ENCODE results near the gene GLTP. TPM values are rescaled to one million over a fixed set of nuclear protein-coding genes. Genes with fewer than 3 reads are reported as not detected.

The GLTP gene
- total RNA-seq, 2 donors from 2014 or later: 15.2 to 20.9 TPM

DNA sequence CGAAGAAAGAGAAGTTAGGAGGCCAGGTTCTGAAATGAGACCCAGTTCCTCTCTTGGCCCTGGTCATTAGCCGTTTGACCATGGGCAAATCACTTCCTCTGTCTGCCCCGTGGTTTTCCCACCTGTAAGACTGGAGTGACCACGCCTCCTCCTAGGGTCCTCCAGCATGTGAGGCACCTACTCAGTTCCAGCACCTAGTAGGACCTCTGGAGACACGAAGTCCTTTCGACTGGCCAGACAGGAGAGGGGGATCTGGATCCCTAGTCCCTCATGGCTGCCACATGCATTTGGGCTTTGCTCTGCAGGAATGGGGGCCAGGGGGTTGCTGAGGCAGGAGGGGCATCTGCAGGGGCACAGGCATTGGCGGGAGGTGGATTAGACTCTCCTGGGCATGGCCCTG is 63.5 kb downstream of the GLTP start:
- Histone ChIP-seq H3K4me3 (ENCODE audit: low read length) (no peak overlapping the region), H3K4me1 (ENCODE audit: control insufficient read depth, insufficient read depth, low read length) (no peaks in the 10 kb centered on the region), H3K27ac (ENCODE audit: low read depth, low read length) (no peak overlapping the region), H3K9me3 (ENCODE audit: control insufficient read depth, low read length) (no peaks in the 10 kb centered on the region), H3K9ac (ENCODE audit: extremely low read depth, low read length, poor library complexity, severe bottlenecking) (no peak overlapping the region), H3K27me3 (ENCODE audit: control insufficient read depth, insufficient read depth, low read length, poor library complexity, severe bottlenecking) (no peaks in the 10 kb centered on the region), H3K36me3 (ENCODE audit: control insufficient read depth, insufficient read depth, low read length) (peaks cover 4% of the 10 kb centered on the region)
- TF ChIP-seq, protein P1, sequence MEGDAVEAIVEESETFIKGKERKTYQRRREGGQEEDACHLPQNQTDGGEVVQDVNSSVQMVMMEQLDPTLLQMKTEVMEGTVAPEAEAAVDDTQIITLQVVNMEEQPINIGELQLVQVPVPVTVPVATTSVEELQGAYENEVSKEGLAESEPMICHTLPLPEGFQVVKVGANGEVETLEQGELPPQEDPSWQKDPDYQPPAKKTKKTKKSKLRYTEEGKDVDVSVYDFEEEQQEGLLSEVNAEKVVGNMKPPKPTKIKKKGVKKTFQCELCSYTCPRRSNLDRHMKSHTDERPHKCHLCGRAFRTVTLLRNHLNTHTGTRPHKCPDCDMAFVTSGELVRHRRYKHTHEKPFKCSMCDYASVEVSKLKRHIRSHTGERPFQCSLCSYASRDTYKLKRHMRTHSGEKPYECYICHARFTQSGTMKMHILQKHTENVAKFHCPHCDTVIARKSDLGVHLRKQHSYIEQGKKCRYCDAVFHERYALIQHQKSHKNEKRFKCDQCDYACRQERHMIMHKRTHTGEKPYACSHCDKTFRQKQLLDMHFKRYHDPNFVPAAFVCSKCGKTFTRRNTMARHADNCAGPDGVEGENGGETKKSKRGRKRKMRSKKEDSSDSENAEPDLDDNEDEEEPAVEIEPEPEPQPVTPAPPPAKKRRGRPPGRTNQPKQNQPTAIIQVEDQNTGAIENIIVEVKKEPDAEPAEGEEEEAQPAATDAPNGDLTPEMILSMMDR (conservative IDR thresholded peaks at IDR 0.05): no peak
- H3K36me3 Mint-ChIP-seq (ENCODE audit: low read depth): peaks cover 4% of the 10 kb centered on the region
- no peaks in the 10 kb centered on the region for H3K27me3 Mint-ChIP-seq (ENCODE audit: insufficient read depth)
- no peaks in the 10 kb centered on the region for H3K9me3 Mint-ChIP-seq
- H3K4me3 Mint-ChIP-seq: no peak overlapping the region
- no peaks in the 10 kb centered on the region for H3K4me1 Mint-ChIP-seq
- H3K27ac Mint-ChIP-seq: no peak overlapping the region
- WGBS, 2 experiments (ENCODE audit: insufficient coverage in 1 of 2, insufficient read length in 1 of 2): 90% methylated on average over 7 of the region's 7 CpGs
- DNase-seq: no peak

DNA sequence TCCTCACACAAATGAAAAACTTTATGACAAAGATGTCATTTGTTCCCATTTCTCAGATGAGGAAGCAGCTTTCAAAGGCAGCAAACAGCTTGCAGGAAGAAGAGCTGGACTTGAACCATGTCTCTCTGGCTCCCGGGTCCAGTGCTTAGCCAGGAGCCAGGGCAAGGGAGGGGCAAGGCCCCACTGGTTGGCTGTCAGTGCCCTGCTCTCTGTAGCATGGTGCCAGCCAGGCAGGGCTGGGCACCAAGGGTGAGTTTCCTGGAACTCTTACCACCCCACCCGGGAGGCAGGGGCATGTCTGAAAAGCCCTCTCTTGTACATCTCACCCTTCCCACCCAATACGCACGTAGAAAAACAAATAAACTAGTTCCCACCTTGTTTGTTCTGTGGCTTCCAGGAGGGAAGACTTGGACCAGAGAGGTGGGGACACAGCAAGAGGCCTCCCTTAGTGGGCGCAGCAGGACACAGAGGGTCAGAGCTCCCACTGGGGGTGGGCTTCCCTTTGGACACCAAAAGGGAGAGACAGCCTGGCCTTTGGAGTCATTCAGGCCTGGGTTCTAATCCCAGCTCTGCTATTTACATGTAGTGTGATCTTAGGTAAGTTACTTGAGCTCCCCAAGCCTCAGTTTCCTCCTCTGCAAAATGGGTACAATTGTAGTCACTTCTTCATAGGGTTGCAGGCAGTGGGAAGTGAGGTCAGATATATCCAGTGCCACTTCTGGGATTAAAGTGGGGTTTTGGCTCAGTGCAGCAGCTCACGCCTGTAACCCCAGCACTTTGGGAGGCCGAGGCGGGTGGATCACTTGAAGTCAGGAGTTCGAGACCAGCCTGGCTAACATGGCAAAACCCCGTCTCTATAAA is 64.4 kb downstream of the GLTP start:
- 87 to 97% methylated on average over 6 to 10 of the region's 10 CpGs for WGBS, 2 experiments (ENCODE audit: insufficient coverage in 1 of 2, insufficient read length in 1 of 2)
- H3K4me3 ChIP-seq (ENCODE audit: low read length): no peak overlapping the region
- no peak overlapping the region for H3K4me3 Mint-ChIP-seq
- H3K4me1 ChIP-seq (ENCODE audit: control insufficient read depth, insufficient read depth, low read length): no peaks in the 10 kb centered on the region
- no peak overlapping the region for H3K27ac ChIP-seq (ENCODE audit: low read depth, low read length)
- no peaks in the 10 kb centered on the region for H3K9me3 ChIP-seq (ENCODE audit: control insufficient read depth, low read length)
- H3K9me3 Mint-ChIP-seq: no peaks in the 10 kb centered on the region
- H3K9ac ChIP-seq (ENCODE audit: extremely low read depth, low read length, poor library complexity, severe bottlenecking): no peak overlapping the region
- H3K27me3 ChIP-seq (ENCODE audit: control insufficient read depth, insufficient read depth, low read length, poor library complexity, severe bottlenecking): no peaks in the 10 kb centered on the region
- DNase-seq: no peak
- H3K27me3 Mint-ChIP-seq (ENCODE audit: insufficient read depth): no peaks in the 10 kb centered on the region
- no peaks in the 10 kb centered on the region for H3K4me1 Mint-ChIP-seq
- TF ChIP-seq, protein P1 (conservative IDR thresholded peaks at IDR 0.05): no peak
- H3K36me3 Mint-ChIP-seq (ENCODE audit: low read depth): peaks cover 7% of the 10 kb centered on the region
- H3K27ac Mint-ChIP-seq: no peak overlapping the region
- H3K36me3 ChIP-seq (ENCODE audit: control insufficient read depth, insufficient read depth, low read length): peaks cover 4% of the 10 kb centered on the region

DNA sequence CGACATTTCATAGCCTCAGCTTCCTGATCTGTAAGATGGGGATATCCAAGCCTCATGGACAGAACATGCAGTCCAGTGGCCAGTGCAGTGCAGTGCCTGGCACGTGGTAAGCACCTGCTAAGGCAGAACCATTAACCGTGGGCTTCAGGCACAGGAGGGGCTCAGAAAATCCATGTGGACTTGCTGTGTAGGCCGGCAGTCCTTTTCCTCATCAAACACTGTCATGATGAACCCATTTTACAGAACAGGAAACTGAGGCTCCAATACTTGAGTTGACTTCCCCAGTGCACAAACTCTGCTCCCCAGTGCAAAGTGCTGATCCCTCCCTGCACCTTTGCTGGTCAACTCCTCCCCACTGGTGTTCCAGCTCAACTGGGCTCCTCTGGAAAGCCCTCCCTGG is 65.1 kb downstream of the GLTP start:
- Histone ChIP-seq H3K36me3 (ENCODE audit: control insufficient read depth, insufficient read depth, low read length) (peaks cover 4% of the 10 kb centered on the region), H3K4me1 (ENCODE audit: control insufficient read depth, insufficient read depth, low read length) (no peaks in the 10 kb centered on the region), H3K27me3 (ENCODE audit: control insufficient read depth, insufficient read depth, low read length, poor library complexity, severe bottlenecking) (no peaks in the 10 kb centered on the region), H3K9ac (ENCODE audit: extremely low read depth, low read length, poor library complexity, severe bottlenecking) (no peak overlapping the region), H3K9me3 (ENCODE audit: control insufficient read depth, low read length) (no peaks in the 10 kb centered on the region), H3K27ac (ENCODE audit: low read depth, low read length) (no peak overlapping the region), H3K4me3 (ENCODE audit: low read length) (no peak overlapping the region)
- Mint-ChIP-seq H3K27ac (no peak overlapping the region), H3K4me3 (no peak overlapping the region), H3K9me3 (no peaks in the 10 kb centered on the region), H3K4me1 (no peaks in the 10 kb centered on the region), H3K36me3 (ENCODE audit: low read depth) (peaks cover 8% of the 10 kb centered on the region), H3K27me3 (ENCODE audit: insufficient read depth) (no peaks in the 10 kb centered on the region)
- 93 to 94% methylated on average over 4 of the region's 4 CpGs for WGBS, 2 experiments (ENCODE audit: insufficient coverage in 1 of 2, insufficient read length in 1 of 2)
- DNase-seq: no peak
- TF ChIP-seq, protein P1 (conservative IDR thresholded peaks at IDR 0.05): no peak
